Stimulated activated CD8-positive, alpha-beta memory T cell treated with anti-CD3 and anti-CD28 coated beads, Interleukin-15, amount 100 ng/mL, for 1 hour (primary cell): Measurements from ENCODE around the gene FAM83D.

Experiments used
- DNase-seq: peaks from one replicate; pipeline ENCODE4 v3.0.0-alpha.2; 2020; ENCODE audit warnings: low read depth

Gene FAM83D

GRCh38 chr20:38926142-38926933 is at the start of gene FAM83D:
Gene FAM83D (plus strand): TSS chr20:38926417. CDS start chr20:38926443, 26 bp downstream.
- peak; percentile 80 for DNase-seq

- no peak for DNase-seq
Measured at GRCh38 chr20:38877483-38877882, 48.7 kb upstream of the FAM83D start.

- DNase-seq: no peak
Measured at GRCh38 chr20:38878866-38879265, 47.4 kb upstream of the FAM83D start.

GRCh38 chr20:38880952-38881735 is 45.1 kb upstream of the FAM83D start:
- no peak for DNase-seq

- no peak for DNase-seq
Measured at GRCh38 chr20:38881806-38882440, 44.3 kb upstream of the FAM83D start.

GRCh38 chr20:38882600-38882999 is 43.6 kb upstream of the FAM83D start:
- DNase-seq: no peak

- no peak for DNase-seq
Measured at GRCh38 chr20:38883081-38883980, 42.9 kb upstream of the FAM83D start.

- DNase-seq: no peak
Measured at GRCh38 chr20:38883981-38884733, 42.1 kb upstream of the FAM83D start.

GRCh38 chr20:38885357-38885756 is 40.9 kb upstream of the FAM83D start:
- DNase-seq: no peak

- no peak for DNase-seq
Measured at GRCh38 chr20:38888059-38888831, 38.0 kb upstream of the FAM83D start.

GRCh38 chr20:38889050-38889449 is 37.2 kb upstream of the FAM83D start:
- DNase-seq: no peak

- no peak for DNase-seq
Measured at GRCh38 chr20:38889792-38890496, 36.3 kb upstream of the FAM83D start.

- no peak for DNase-seq
Measured at GRCh38 chr20:38890497-38890818, 35.8 kb upstream of the FAM83D start.

- DNase-seq: no peak
Measured at GRCh38 chr20:38892091-38892981, 33.9 kb upstream of the FAM83D start.

GRCh38 chr20:38893056-38893564 is 33.1 kb upstream of the FAM83D start:
- no peak for DNase-seq

GRCh38 chr20:38893565-38894090 is 32.6 kb upstream of the FAM83D start:
- peak; percentile 63 for DNase-seq

GRCh38 chr20:38894091-38894847 is 31.9 kb upstream of the FAM83D start:
- no peak for DNase-seq
